Stimulated activated memory B cell treated with anti-CD40 and anti-IgM and Interleukin-4, amounts not matched to agents 10 μg/mL and 1 μg/mL and 100 μg/mL, for 72 hours (primary cell): ENCODE data around the gene PARN.
"Not testable (repeated sequence)": the region's sequence is repeated elsewhere in the genome, so short reads cannot be mapped to it uniquely, and the experiment has no call there.

Experiments
- ATAC-seq: fragments of 150-1000 bp; cut with Tn5 transposase; 2 replicates; pipeline ENCODE4 v1.10.0; 2021
- H3K27ac Mint-ChIP-seq: one replicate; pipeline ENCODE4 v1.8.0; 2022; ENCODE audit warnings: mild to moderate bottlenecking, mixed read lengths
- H3K27me3 Mint-ChIP-seq: one replicate; pipeline ENCODE4 v1.8.0; 2022; ENCODE audit warnings: mixed read lengths
- H3K36me3 Mint-ChIP-seq: one replicate; pipeline ENCODE4 v1.8.0; 2022; ENCODE audit warnings: mixed read lengths
- H3K4me1 Mint-ChIP-seq: one replicate; pipeline ENCODE4 v1.8.0; 2022; ENCODE audit warnings: mixed read lengths
- H3K4me3 Mint-ChIP-seq: one replicate; pipeline ENCODE4 v1.8.0; 2022; ENCODE audit warnings: mild to moderate bottlenecking, moderate library complexity, mixed read lengths
- H3K9me3 Mint-ChIP-seq: one replicate; pipeline ENCODE4 v1.8.0; 2022; ENCODE audit warnings: mixed read lengths

Gene PARN

DNA sequence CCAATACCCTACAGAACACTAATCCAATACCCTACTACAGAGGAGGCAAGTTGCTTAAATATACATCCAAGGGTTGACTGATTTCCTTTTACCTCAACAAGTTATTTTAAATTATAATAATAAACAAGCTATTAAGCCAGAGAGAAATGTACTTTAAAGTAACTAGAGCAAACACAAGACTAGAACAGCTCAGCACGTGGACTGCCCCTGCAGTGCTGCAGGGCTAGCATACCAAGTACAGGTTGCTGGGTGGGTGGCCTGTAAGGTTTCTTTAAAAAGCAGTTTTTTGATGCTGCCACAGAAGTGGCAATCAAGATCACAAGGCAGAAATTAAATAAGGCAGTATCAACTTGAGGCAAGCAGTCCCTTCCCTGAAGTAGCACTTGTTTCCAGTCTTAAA, 63.5 kb downstream of the PARN start:
- Mint-ChIP-seq H3K27me3 (no peaks in the 10 kb centered on the region), H3K9me3 (no peaks in the 10 kb centered on the region), H3K4me3 (no peak overlapping the region), H3K27ac (no peak overlapping the region), H3K36me3 (peaks cover 39% of the 10 kb centered on the region), H3K4me1 (peaks cover 6% of the 10 kb centered on the region)
- ATAC-seq: no peak

- H3K27me3 Mint-ChIP-seq: no peaks in the 10 kb centered on the region
- ATAC-seq: no peak
These were observed 64.4 kb downstream of the PARN start for GRCh38 chr16:14565688-14566025.

DNA sequence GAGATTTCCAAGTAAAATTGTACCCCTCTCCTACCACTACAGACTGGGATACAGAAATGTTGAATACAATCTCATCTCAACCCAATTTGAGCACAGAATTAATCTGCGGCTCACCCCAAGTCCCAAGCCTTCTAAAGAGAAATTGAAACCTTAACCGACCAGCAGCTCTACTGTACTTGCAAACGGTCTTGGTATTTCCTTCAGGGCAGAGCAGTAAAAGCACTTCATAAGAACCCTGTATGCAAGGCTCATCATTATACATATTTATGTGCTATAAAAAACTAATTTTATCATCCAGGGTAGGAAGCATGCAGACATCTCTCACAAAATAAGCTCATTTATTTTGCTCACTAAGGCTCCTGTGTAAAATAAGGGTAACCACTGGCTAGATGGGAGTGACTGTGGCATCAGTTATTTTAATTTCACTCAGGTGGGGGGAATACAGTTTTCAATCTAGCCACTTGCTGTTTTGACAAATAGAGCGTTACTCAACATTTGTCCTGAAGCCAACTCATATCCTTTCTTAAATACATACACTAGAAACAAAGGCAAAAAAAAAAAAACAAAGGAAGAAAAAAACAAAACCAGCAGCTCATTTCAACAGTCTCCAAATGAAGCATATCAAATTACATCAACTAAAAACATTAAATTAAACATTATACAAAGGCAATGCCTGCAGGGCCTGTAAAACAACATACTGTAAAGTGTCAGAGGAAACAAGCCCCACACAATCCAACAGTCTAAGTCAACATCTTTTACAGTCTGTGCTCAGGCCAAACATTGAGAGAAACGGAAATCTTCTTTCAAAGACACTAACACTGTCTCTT, 65.0 kb downstream of the PARN start:
- no peak for ATAC-seq
- H3K4me3 Mint-ChIP-seq: no peak overlapping the region
- peaks cover 6% of the 10 kb centered on the region for H3K4me1 Mint-ChIP-seq
- no peaks in the 10 kb centered on the region for H3K9me3 Mint-ChIP-seq
- peaks cover 34% of the 10 kb centered on the region for H3K36me3 Mint-ChIP-seq
- H3K27ac Mint-ChIP-seq: peak overlapping the region; percentile 12
- no peaks in the 10 kb centered on the region for H3K27me3 Mint-ChIP-seq

More at GRCh38 chr16:14565688-14566025, 64.4 kb downstream of the PARN start:
- Mint-ChIP-seq H3K36me3 (peaks cover 39% of the 10 kb centered on the region), H3K27ac (no peak overlapping the region), H3K9me3 (no peaks in the 10 kb centered on the region), H3K4me3 (no peak overlapping the region), H3K4me1 (peaks cover 6% of the 10 kb centered on the region)

DNA sequence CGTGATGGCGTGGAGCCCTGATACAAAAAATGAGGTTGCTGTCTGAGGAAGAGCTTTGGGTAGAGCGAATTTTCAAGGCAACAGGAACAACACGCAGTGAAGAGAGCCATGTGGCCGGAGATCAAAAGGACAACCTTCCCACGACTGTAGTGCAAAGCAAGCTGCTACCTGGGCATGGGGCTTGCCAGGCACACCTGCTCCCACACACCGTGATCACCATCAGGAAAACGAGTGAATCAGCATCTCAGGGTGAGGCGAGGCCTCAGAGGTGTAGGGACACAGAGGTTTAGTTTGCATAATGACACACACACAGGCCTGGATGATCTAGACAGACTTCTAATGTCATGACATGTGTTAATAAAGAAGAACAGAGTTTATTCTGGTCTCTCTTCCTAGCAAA, 65.7 kb downstream of the PARN start:
- Mint-ChIP-seq H3K9me3 (no peaks in the 10 kb centered on the region), H3K27me3 (no peaks in the 10 kb centered on the region), H3K36me3 (peaks cover 35% of the 10 kb centered on the region), H3K27ac (peak overlapping the region; percentile 12), H3K4me3 (no peak overlapping the region), H3K4me1 (peaks cover 6% of the 10 kb centered on the region)
- ATAC-seq: no peak

DNA sequence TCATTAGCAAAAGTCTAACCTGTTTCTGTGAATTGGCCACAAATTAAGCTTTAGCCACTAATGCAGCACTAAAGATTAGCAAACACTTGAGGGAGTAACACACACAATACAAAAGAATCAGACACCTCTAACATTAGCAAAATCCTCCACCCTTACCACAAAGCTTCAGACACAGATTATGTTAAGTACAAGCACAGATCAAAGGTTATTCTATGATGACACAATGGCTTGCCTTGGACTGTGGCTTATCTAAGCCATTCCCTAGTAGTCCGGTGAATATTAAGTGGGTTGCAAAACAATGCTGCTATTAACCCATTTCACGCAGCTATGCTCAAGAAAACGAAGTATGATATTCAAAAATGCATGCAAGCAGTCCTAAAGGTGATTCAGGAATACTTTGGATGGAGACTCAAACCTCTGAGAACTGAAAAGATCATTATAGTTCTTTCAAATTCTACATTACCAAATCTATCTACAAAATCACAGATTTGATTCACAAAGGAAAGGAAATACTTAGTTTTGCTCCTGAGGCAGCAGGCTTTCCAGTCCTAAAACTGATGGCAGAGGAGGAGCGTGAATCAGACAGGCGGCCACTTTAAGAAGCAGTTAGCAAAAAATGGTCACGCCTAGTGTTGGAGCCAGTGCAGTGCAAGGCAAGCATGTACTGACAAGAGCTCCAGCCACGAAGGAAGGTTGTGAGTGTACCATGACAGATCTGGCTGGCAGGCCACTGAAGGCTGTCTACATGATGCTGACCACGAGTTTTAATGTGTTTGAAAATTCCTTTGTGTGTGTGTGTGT, 67.2 kb downstream of the PARN start:
- no peak for ATAC-seq
- H3K36me3 Mint-ChIP-seq: peaks cover 33% of the 10 kb centered on the region
- H3K27me3 Mint-ChIP-seq: no peaks in the 10 kb centered on the region
- H3K4me3 Mint-ChIP-seq: no peak overlapping the region
- H3K4me1 Mint-ChIP-seq: peaks cover 6% of the 10 kb centered on the region
- H3K27ac Mint-ChIP-seq: no peak overlapping the region
- no peaks in the 10 kb centered on the region for H3K9me3 Mint-ChIP-seq

DNA sequence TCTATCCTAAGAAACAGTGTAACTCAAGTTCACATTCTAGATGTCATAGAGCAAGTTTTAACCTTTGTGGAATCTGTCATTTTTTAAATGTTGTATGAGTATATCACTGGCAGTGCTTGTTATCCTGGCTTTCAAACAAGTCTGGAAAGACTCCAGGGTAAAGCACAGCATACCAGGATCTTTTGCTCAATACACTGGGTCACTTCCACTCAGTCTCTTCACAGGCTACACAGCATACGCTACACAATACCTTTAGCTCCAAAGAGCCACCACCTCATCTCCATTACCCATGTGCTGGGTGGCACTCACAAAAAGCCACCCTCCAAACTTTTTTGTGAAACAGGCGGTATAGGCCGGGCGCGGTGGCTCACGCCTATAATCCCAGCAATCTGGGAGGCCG, 69.5 kb downstream of the PARN start:
- Mint-ChIP-seq H3K27me3 (no peaks in the 10 kb centered on the region), H3K4me3 (no peak overlapping the region), H3K36me3 (peaks cover 33% of the 10 kb centered on the region), H3K4me1 (peaks cover 6% of the 10 kb centered on the region), H3K27ac (no peak overlapping the region), H3K9me3 (no peaks in the 10 kb centered on the region)
- no peak for ATAC-seq

- H3K27me3 Mint-ChIP-seq: no peaks in the 10 kb centered on the region
- no peak for ATAC-seq
- H3K36me3 Mint-ChIP-seq: peaks cover 31% of the 10 kb centered on the region
- no peaks in the 10 kb centered on the region for H3K9me3 Mint-ChIP-seq
- peak overlapping the region; percentile 2 for H3K27ac Mint-ChIP-seq
- H3K4me1 Mint-ChIP-seq: peaks cover 5% of the 10 kb centered on the region
- H3K4me3 Mint-ChIP-seq: no peak overlapping the region
These were observed 70.2 kb downstream of the PARN start for GRCh38 chr16:14559809-14560241.

DNA sequence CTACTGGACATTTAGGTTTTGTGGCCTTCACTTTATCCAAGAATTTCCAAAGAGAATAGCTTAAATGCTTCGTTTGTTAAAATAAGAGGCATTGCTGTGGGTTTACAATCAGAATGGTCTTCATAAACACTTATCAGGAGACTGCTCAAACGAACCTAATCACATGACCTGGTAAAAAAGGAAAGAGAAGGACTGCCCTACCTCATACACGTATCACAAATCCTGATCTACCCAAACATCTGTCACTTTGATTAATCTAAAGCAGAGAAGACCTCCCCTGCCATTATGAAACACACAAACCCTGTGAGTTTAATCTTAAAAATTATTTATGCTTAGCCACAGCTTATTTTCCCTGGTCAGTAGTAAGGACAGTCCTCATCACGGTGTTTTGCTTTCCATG, 76.6 kb downstream of the PARN start:
- no peak for ATAC-seq
- Mint-ChIP-seq H3K36me3 (peaks cover 53% of the 10 kb centered on the region), H3K9me3 (no peaks in the 10 kb centered on the region)

GRCh38 chr16:14549789-14550153, 80.3 kb downstream of the PARN start:
- H3K4me1 Mint-ChIP-seq: peaks cover 2% of the 10 kb centered on the region
- no peak overlapping the region for H3K27ac Mint-ChIP-seq
- H3K4me3 Mint-ChIP-seq: no peak overlapping the region
- no peaks in the 10 kb centered on the region for H3K27me3 Mint-ChIP-seq
- peaks cover 55% of the 10 kb centered on the region for H3K36me3 Mint-ChIP-seq
- no peak for ATAC-seq
- H3K9me3 Mint-ChIP-seq: no peaks in the 10 kb centered on the region

More for the DNA sequence above, 76.6 kb downstream of the PARN start:
- no peaks in the 10 kb centered on the region for H3K27me3 Mint-ChIP-seq
- no peak overlapping the region for H3K4me3 Mint-ChIP-seq
- H3K27ac Mint-ChIP-seq: no peak overlapping the region
- peaks cover 7% of the 10 kb centered on the region for H3K4me1 Mint-ChIP-seq

DNA sequence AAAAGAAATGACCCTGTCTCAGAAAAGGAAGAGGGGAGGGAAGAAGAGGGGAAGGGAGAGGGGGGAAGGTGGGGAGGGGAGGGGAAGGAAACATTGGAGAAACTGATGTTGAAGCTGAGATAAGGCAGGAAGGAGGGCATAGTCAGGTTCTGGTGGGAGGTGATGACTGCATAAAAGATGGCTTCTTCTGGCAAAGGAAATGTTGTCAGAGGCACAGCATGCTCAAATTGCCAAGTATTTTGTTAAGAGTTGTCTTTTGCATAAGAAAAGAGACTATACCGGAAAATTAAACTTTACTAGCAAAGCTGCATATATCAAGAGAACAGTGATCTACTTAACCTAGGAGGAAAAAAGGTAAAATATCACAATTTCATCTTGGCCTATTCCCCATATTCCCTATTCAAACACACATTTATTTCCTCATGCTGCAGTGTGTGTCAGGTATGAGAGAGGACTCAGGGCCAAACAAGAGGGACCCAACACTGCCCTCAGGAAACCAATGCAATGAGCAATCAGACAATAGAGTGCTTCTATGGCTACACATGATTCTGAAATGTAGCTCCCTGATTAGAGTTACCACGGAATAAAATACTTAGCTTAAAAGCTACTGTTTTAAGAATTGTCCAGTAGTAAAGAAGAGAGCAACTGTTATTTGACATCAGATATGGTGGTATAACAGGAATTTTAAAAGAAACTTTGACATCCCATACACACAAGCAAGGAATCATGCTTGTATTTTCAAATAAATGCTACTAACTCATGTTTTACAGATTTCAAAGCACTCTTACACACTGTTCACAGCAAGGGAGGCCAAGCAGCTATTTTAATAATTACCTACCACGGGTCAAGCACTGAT, 80.9 kb downstream of the PARN start:
- peaks cover 60% of the 10 kb centered on the region for H3K36me3 Mint-ChIP-seq
- no peak overlapping the region for H3K27ac Mint-ChIP-seq

DNA sequence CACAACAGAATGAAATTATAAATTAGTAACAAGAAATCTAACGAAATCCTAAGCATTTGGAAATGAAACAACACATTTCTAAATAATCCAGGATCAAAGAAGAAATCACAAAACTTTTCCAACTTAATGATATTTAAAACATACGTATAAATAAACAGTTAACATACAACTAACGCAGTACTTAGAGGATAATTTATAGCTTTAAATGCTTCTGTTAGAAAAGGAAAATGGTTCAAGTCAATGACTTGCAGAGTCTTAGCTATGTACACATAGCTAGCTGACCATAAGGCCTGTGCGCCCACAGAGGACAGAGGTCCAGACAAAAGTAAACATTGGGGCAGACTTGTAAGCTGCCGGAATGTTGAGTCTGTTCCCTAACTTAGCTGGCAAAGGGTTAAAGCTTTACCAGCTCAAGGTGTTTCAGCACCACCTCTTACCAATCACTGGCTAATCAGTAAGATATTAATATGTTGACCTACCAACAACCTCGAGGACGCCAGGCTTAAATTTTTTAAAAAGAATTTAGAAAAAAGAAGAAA, 84.6 kb downstream of the PARN start:
- Mint-ChIP-seq H3K9me3 (peaks cover 5% of the 10 kb centered on the region), H3K4me1 (no peaks in the 10 kb centered on the region), H3K36me3 (peaks cover 73% of the 10 kb centered on the region), H3K27ac (no peak overlapping the region), H3K4me3 (no peak overlapping the region), H3K27me3 (no peaks in the 10 kb centered on the region)
- ATAC-seq: no peak

More for the DNA sequence above, 80.9 kb downstream of the PARN start:
- no peak for ATAC-seq
- Mint-ChIP-seq H3K4me3 (no peak overlapping the region), H3K27me3 (no peaks in the 10 kb centered on the region), H3K4me1 (no peaks in the 10 kb centered on the region), H3K9me3 (no peaks in the 10 kb centered on the region)

- peaks cover 67% of the 10 kb centered on the region for H3K36me3 Mint-ChIP-seq
- H3K4me1 Mint-ChIP-seq, ATAC-seq, H3K4me3 Mint-ChIP-seq, H3K27me3 Mint-ChIP-seq, H3K9me3 Mint-ChIP-seq, H3K27ac Mint-ChIP-seq: not testable (repeated sequence)
These were observed 85.2 kb downstream of the PARN start for GRCh38 chr16:14544846-14545245.

DNA sequence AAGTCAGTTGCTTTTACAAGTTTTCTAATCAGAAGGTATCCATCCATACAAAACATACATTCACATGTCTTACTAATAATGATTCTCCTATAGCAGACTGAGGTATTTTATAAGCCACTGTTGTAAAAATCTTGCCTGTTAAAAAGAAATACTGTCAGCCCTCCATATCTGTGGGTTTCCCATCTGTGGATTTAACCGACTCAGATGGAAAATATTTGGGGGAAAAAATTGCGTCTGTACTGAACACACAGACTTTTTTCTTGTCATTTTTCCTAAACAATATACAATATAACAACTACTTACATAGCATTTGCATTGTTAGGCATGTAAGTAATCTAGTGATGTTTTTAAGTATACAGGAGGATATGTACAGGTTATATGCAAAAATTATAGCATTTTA, 90.4 kb downstream of the PARN start:
- H3K9me3 Mint-ChIP-seq: peaks cover 5% of the 10 kb centered on the region
- H3K27ac Mint-ChIP-seq: no peak overlapping the region
- no peaks in the 10 kb centered on the region for H3K27me3 Mint-ChIP-seq
- ATAC-seq: no peak
- H3K4me3 Mint-ChIP-seq: no peak overlapping the region
- peaks cover 55% of the 10 kb centered on the region for H3K36me3 Mint-ChIP-seq
- peaks cover 10% of the 10 kb centered on the region for H3K4me1 Mint-ChIP-seq

GRCh38 chr16:14539156-14539555, 90.9 kb downstream of the PARN start:
- peaks cover 50% of the 10 kb centered on the region for H3K36me3 Mint-ChIP-seq
- no peak for ATAC-seq
- H3K4me1 Mint-ChIP-seq: peaks cover 10% of the 10 kb centered on the region
- no peak overlapping the region for H3K4me3 Mint-ChIP-seq
- H3K27ac Mint-ChIP-seq: no peak overlapping the region
- H3K9me3 Mint-ChIP-seq: peaks cover 5% of the 10 kb centered on the region
- no peaks in the 10 kb centered on the region for H3K27me3 Mint-ChIP-seq

GRCh38 chr16:14538604-14539003, 91.5 kb downstream of the PARN start:
- Mint-ChIP-seq H3K9me3 (peaks cover 7% of the 10 kb centered on the region), H3K4me1 (peaks cover 10% of the 10 kb centered on the region), H3K27me3 (no peaks in the 10 kb centered on the region), H3K36me3 (peaks cover 50% of the 10 kb centered on the region), H3K27ac (no peak overlapping the region), H3K4me3 (no peak overlapping the region)
- ATAC-seq: no peak
